Fibroblast of villous mesenchyme (primary cell): ENCODE results near the gene PLPPR3. TPM values are rescaled to one million over a fixed set of nuclear protein-coding genes. Genes with fewer than 3 reads are reported as not detected.

Source experiments
- DNase-seq: peaks from one replicate; pipeline ENCODE4 v3.0.0-alpha.2; 2010; ENCODE audit warnings: low read depth
- H3K4me3 ChIP-seq: 2 replicates; pipeline ENCODE4 v1.5.1; 2011; ENCODE audit warnings: low read depth, mild to moderate bottlenecking, low read length
- total RNA-seq: library from RNA; depleted of rRNA; stranded (reverse); fragments of >200 nt; gene quantifications from 2 replicates; pipeline ENCODE4 v1.2.3, GENCODE V29; 2012
- TF ChIP-seq, protein P1 (sequence below): IDR thresholded peaks from 2 replicates; pipeline ENCODE4 v1.5.1; 2012; ENCODE audit warnings: low read depth, mild to moderate bottlenecking, low read length; ENCODE audit not compliant: insufficient read depth

Gene PLPPR3
- total RNA-seq, 1 donor, result 0.86 TPM

DNA sequence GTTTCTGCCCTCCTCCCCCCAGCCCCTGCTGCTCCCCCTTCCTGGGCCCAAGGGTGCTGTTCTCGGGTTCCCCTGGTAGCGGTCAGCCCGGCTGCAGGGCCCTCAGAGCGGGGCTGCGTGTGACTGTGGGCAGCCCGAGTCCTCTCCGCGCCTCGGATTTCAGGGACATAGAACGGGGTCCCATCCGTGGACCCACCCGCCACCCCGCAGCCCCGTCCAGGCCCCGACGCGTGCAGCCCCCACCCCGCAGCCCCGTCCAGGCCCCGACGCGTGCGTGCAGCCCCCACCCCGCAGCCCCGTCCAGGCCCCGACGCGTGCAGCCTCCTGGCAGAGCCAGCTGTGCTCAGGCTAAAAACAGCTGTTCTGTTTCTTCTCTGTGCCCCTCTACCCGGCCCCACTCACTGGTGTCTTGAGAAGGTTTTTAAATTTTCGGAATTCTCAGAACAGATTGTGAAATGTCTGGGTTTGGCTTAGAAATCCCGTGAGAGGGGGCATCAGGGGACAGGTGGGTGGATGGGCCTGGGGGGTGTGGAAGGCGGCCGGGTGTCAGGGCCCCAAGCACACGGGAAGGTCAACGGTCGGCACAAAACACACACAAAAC, 13.6 kb upstream of the PLPPR3 start:
- peak; percentile 52 for DNase-seq
- no peak overlapping the region for H3K4me3 ChIP-seq
- TF ChIP-seq, protein P1, sequence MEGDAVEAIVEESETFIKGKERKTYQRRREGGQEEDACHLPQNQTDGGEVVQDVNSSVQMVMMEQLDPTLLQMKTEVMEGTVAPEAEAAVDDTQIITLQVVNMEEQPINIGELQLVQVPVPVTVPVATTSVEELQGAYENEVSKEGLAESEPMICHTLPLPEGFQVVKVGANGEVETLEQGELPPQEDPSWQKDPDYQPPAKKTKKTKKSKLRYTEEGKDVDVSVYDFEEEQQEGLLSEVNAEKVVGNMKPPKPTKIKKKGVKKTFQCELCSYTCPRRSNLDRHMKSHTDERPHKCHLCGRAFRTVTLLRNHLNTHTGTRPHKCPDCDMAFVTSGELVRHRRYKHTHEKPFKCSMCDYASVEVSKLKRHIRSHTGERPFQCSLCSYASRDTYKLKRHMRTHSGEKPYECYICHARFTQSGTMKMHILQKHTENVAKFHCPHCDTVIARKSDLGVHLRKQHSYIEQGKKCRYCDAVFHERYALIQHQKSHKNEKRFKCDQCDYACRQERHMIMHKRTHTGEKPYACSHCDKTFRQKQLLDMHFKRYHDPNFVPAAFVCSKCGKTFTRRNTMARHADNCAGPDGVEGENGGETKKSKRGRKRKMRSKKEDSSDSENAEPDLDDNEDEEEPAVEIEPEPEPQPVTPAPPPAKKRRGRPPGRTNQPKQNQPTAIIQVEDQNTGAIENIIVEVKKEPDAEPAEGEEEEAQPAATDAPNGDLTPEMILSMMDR, result no peak

DNA sequence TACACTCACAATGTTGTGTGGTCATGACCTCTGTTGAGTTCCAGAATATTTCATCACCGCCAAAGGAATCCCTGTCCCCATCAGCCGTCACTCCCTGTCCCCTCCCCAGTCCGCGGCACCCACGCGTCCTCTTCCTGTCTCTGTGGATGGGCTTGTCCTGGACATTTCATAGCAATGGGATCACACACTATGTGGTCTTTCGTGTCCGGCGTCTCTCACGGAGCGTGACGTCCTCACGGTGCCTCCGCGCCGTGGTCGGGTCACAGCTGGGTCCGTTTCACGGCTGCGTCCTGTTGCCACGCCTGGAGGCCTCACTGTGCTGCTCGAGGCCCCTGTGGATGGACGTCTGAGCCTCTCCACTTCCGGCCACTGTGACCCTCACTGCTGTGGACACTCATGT, 12.5 kb upstream of the PLPPR3 start:
- no peak for DNase-seq
- no peak overlapping the region for H3K4me3 ChIP-seq
- TF ChIP-seq, protein P1, result no peak

DNA sequence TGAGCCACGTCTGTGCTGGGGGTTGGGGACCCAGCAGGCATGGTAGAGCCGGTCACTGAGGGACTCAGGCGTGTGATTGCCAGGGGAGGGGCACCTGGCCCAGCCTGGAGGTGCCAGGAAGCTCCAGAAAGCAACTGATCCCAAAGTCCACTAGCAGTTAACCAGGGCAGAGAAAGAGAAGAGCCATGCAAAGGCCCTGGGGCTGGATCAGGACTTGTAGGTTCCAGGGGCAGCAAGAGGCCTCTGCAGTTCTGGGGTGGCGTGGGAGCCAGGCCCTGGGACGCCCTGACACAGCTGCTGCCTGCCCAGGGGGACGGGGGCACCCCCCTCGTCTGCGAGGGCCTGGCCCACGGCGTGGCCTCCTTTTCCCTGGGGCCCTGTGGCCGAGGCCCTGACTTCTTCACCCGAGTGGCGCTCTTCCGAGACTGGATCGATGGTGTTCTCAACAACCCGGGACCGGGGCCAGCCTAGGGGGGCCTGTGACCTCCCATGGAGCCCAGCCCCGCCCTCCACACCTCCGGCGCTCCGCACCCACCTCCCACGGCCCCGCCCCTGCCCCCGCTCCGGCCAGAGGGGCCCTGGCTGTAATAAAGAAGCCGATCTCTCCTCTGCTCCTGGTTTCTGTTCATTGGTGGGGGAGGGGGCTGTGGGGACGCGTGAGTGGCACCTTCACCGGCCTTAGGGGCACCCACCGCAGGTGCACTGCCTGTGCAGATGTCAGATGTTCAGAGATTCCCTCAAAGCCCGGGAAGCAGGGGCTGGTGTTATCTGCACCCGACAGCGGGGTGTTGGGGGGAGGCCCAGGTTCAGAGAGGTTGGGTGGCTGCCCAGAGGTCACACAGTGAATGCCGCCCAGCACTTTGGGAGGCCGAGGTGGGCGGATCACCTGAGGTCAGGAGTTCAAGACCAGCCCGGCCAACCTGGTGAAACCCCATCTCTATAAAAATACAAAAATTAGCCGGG, 9.9 kb upstream of the PLPPR3 start:
- TF ChIP-seq, protein P1, result no peak
- no peak overlapping the region for H3K4me3 ChIP-seq
- DNase-seq, result no peak

DNA sequence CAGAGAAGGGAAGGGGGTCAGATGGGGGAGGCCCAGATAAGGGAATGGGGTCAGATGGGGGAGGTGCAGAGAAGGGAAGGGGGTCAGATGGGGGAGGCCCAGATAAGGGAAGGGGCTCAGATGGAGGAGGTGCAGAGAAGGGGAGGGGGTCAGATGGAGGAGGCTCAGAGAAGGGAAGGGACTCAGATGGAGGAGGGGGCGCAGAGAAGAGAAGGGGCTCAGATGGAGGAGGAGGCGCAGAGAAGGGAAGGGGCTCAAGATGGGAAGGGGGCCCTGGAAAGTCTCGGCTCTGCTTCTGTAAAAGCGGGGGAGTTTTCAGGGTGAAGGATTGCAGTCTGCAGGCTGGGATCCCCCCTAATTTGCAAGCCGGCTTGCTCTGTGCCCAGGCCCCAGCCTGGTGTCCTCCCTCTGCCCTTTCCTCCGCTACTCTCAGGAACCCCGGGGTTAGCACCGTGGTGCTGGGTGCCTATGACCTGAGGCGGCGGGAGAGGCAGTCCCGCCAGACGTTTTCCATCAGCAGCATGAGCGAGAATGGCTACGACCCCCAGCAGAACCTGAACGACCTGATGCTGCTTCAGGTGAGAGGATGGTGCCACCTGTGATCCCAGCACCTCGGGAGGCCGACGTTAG, 7.5 kb upstream of the PLPPR3 start:
- no peak for DNase-seq
- TF ChIP-seq, protein P1, result no peak
- H3K4me3 ChIP-seq, result no peak overlapping the region

DNA sequence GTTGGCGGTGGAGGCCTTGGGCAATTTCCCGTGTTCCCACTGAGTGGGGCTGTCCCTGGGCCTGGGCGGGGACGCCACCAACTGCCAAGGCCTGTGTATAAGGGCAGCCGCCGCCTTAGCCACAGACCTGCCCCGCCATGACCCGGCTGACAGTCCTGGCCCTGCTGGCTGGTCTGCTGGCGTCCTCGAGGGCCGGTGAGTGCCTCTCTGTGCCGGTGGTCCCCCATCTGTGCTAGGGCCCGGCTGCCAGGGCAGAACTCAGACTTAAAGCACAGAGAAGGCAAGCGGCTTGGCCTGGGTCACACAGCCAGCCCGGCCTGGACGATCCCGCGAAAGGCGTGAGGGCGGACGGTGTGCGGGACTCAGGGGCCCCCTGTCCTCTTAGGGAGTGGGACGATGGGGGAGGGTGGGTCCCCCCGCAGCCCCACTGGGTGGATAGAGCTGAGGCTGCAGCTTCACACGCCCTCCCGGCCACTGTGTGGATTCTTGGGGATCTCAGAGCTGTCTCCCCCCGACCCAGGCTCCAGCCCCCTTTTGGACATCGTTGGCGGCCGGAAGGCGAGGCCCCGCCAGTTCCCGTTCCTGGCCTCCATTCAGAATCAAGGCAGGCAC, 6.1 kb upstream of the PLPPR3 start, which contains the start of gene AZU1:
Gene AZU1 (plus strand): TSS at position 128 of the 612 bp plus-strand sequence. CDS start 10 bp downstream, at position 138.
- no peak for DNase-seq
- TF ChIP-seq, protein P1, result no peak
- H3K4me3 ChIP-seq, result no peak within 1 kb of the TSS

DNA sequence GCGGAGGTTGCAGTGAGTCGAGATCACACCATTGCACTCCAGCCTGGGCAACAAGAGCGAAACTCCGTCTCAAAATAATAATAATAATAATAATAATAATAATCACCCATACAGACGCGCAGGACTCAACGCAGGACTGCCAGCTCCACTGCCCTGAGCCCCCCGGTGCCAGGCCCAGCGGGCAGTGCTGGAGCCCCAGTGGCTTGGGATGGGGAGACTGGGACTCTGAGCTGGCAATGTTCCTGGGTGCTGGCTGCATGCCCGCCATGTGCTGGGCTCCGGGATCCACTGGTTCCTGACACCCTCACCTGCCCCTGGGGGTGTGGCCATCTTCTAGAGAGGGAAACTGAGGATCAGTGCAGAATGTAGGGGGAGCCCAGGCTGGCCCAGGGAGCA, 5.6 kb upstream of the PLPPR3 start:
- H3K4me3 ChIP-seq, result no peak overlapping the region
- DNase-seq, result no peak
- TF ChIP-seq, protein P1, result no peak
